Activated T-cell treated with anti-CD3 and anti-CD28 coated beads, Interleukin-2, amount 50 U/mL, for 4 hours (primary cell): Measurements from ENCODE around the gene SH3TC1. TPM values are rescaled to one million over a fixed set of nuclear protein-coding genes. Genes with fewer than 3 reads are reported as not detected.
A peak's percentile ranks its signal among the peaks of the same experiment; 100 is the strongest.

Experiments used
- ATAC-seq, 2 donors: fragments of 200-7000 bp; cut with Tn5 transposase; one replicate each; pipeline ENCODE4 v1.10.0; 2021
- DNase-seq: peaks from one replicate; pipeline ENCODE4 v3.0.0-alpha.2; 2020
- H3K27me3 Mint-ChIP-seq: one replicate; pipeline ENCODE4 v1.8.0; 2021; ENCODE audit warnings: low read depth, mixed read lengths
- H3K36me3 Mint-ChIP-seq: one replicate; pipeline ENCODE4 v1.8.0; 2022; ENCODE audit warnings: mixed read lengths; ENCODE audit not compliant: insufficient read depth
- H3K4me1 Mint-ChIP-seq: one replicate; pipeline ENCODE4 v1.8.0; 2021; ENCODE audit warnings: low read depth, mixed read lengths
- H3K4me3 Mint-ChIP-seq: one replicate; pipeline ENCODE4 v1.8.0; 2021; ENCODE audit warnings: mild to moderate bottlenecking, moderate library complexity, mixed read lengths
- H3K9me3 Mint-ChIP-seq: one replicate; pipeline ENCODE4 v1.8.0; 2021; ENCODE audit warnings: mixed read lengths
- total RNA-seq, 3 donors: library from RNA; stranded (reverse); gene quantifications; one replicate each; pipeline ENCODE4 v1.2.1, GENCODE V29; 2021

SH3TC1 gene
- total RNA-seq, 3 donors from 2014 or later = 3.0 to 8.8 (median 4.0) TPM

- no peak for ATAC-seq
- H3K36me3 Mint-ChIP-seq = no peaks in the 10 kb centered on the region
- no peak for DNase-seq
- no peaks in the 10 kb centered on the region for H3K9me3 Mint-ChIP-seq
- no peaks in the 10 kb centered on the region for H3K4me1 Mint-ChIP-seq
- H3K4me3 Mint-ChIP-seq = no peak overlapping the region
- peaks cover 3% of the 10 kb centered on the region for H3K27me3 Mint-ChIP-seq
Observed at GRCh38 chr4:8279321-8280157, 80.4 kb downstream of the SH3TC1 start.

GRCh38 chr4:8280158-8280875, 81.2 kb downstream of the SH3TC1 start:
- no peaks in the 10 kb centered on the region for H3K9me3 Mint-ChIP-seq
- H3K4me1 Mint-ChIP-seq = no peaks in the 10 kb centered on the region
- H3K4me3 Mint-ChIP-seq = no peak overlapping the region
- peaks cover 1% of the 10 kb centered on the region for H3K27me3 Mint-ChIP-seq
- H3K36me3 Mint-ChIP-seq = no peaks in the 10 kb centered on the region
- ATAC-seq (no peak), DNase-seq (no peak)

GRCh38 chr4:8280876-8281440, 81.9 kb downstream of the SH3TC1 start:
- no peaks in the 10 kb centered on the region for H3K36me3 Mint-ChIP-seq
- no peak overlapping the region for H3K4me3 Mint-ChIP-seq
- no peaks in the 10 kb centered on the region for H3K9me3 Mint-ChIP-seq
- peaks cover 1% of the 10 kb centered on the region for H3K27me3 Mint-ChIP-seq
- no peak for ATAC-seq
- no peaks in the 10 kb centered on the region for H3K4me1 Mint-ChIP-seq
- DNase-seq = no peak

GRCh38 chr4:8281519-8282133, 82.5 kb downstream of the SH3TC1 start:
- Mint-ChIP-seq H3K27me3 (peaks cover 1% of the 10 kb centered on the region), H3K4me1 (no peaks in the 10 kb centered on the region), H3K36me3 (no peaks in the 10 kb centered on the region), H3K9me3 (no peaks in the 10 kb centered on the region), H3K4me3 (no peak overlapping the region)
- ATAC-seq (no peak), DNase-seq (no peak)

GRCh38 chr4:8282134-8282641, 83.1 kb downstream of the SH3TC1 start:
- Mint-ChIP-seq H3K4me3 (no peak overlapping the region), H3K9me3 (no peaks in the 10 kb centered on the region), H3K4me1 (no peaks in the 10 kb centered on the region), H3K36me3 (no peaks in the 10 kb centered on the region), H3K27me3 (peaks cover 1% of the 10 kb centered on the region)
- no peak for ATAC-seq
- DNase-seq = no peak

DNA sequence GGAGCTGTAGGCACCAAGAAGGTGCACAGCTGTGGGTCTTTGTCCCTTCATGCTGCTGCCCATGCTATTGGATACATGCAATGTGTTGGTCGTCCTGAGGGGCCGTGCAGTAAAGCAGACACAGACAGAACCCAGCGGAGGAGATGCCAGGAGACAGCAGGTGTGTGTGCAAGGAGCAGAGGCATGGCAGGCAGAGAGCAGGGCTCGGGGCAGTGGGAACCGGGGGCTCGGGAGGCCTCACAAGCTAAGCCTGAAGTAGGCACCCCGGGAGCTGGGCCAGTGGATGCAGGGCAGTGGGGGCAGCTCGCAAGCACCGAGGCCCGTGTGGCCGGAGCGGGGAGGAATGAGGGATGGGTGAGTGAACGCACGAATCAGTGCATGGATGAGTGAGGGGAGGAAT, 83.7 kb downstream of the SH3TC1 start:
- DNase-seq = no peak
- no peaks in the 10 kb centered on the region for H3K36me3 Mint-ChIP-seq
- ATAC-seq = no peak
- no peak overlapping the region for H3K4me3 Mint-ChIP-seq
- peaks cover 1% of the 10 kb centered on the region for H3K27me3 Mint-ChIP-seq
- H3K9me3 Mint-ChIP-seq = no peaks in the 10 kb centered on the region
- H3K4me1 Mint-ChIP-seq = no peaks in the 10 kb centered on the region

GRCh38 chr4:8283161-8283560, 84.1 kb downstream of the SH3TC1 start:
- Mint-ChIP-seq H3K9me3 (no peaks in the 10 kb centered on the region), H3K4me3 (no peak overlapping the region), H3K36me3 (no peaks in the 10 kb centered on the region), H3K27me3 (peaks cover 1% of the 10 kb centered on the region), H3K4me1 (no peaks in the 10 kb centered on the region)
- ATAC-seq (no peak), DNase-seq (no peak)

- H3K9me3 Mint-ChIP-seq = no peaks in the 10 kb centered on the region
- peaks cover 1% of the 10 kb centered on the region for H3K27me3 Mint-ChIP-seq
- ATAC-seq (no peak), DNase-seq (no peak)
- H3K36me3 Mint-ChIP-seq = no peaks in the 10 kb centered on the region
- no peaks in the 10 kb centered on the region for H3K4me1 Mint-ChIP-seq
- no peak overlapping the region for H3K4me3 Mint-ChIP-seq
Observed at GRCh38 chr4:8283631-8284121, 84.6 kb downstream of the SH3TC1 start.

- H3K27me3 Mint-ChIP-seq = peaks cover 1% of the 10 kb centered on the region
- no peaks in the 10 kb centered on the region for H3K4me1 Mint-ChIP-seq
- H3K9me3 Mint-ChIP-seq = no peaks in the 10 kb centered on the region
- H3K36me3 Mint-ChIP-seq = no peaks in the 10 kb centered on the region
- DNase-seq (no peak), ATAC-seq (no peak)
- no peak overlapping the region for H3K4me3 Mint-ChIP-seq
Observed at GRCh38 chr4:8284391-8284790, 85.3 kb downstream of the SH3TC1 start.

DNA sequence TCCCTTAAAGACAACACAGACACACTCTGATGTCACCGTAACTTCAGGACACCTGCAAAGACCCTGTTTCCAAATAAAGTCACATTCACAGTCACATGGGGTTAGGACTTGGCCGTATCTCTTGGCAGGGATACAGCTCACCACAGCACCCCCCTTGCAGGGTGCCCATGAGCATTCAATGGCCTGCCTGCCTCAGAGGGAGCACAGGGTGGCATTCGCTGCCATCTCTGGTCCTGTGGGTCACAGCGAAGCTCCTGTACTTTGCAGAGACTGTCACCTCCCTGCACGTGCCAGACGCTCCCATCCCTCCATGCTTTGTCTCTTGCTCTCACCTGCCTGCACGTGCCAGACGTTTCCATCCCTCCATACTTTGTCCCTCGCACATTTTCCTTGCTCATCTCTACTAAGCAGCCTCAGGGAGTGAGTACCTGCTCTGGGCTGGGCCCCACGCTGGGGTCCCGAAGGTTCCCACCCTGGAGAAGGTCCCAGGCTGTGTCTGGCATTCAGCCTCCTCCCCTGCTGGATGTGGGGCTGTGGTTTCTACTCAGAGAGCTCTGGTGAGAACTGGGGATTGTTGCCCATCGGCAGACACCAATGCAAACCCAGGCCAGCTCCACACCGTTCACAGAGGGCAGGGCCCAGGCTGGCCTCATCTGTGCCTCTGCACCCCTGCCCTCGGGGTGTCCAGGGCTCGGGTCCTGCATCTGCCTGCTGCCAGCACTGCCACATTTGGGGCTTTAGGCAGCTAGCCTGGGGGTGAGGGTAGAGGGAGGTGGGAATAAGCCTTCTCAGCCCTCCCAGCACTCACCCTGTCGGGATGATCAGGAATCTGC, 86.3 kb downstream of the SH3TC1 start:
- no peaks in the 10 kb centered on the region for H3K4me1 Mint-ChIP-seq
- no peaks in the 10 kb centered on the region for H3K36me3 Mint-ChIP-seq
- ATAC-seq (no peak), DNase-seq (no peak)
- no peak overlapping the region for H3K4me3 Mint-ChIP-seq
- peaks cover 1% of the 10 kb centered on the region for H3K27me3 Mint-ChIP-seq
- no peaks in the 10 kb centered on the region for H3K9me3 Mint-ChIP-seq

DNA sequence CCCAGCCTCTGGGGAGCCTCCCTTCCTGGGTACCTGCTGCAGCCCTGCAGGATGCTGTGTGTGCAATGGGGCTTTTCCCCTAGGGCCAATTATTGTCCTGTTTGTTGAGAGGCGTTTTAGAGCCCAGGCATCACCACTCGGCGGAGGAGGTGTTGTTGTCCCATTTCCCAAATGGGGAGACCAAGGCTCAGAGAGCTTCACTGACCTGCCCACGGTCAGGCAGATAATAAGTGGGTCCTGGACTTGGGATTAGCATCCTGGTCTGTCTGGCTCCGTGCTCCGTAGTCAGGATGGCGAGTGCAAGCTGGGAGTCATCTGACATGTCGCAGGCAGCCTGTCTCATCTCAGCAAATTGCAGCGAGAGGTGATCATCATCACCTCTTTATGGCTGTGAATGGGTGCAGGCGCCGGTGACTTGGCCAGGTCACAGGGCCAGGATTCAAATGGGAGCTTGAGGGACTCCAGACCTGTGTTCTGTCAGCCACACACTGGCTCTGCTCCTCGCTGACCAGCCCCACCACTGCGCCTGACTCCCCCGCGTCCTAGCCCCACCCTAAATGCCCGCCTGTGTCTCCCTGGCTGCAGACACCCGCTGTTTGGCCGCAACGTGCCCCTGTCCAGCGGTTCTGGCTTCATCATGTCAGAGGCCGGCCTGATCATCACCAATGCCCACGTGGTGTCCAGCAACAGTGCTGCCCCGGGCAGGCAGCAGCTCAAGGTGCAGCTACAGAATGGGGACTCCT, 87.1 kb downstream of the SH3TC1 start:
- DNase-seq = no peak
- Mint-ChIP-seq H3K9me3 (no peaks in the 10 kb centered on the region), H3K4me3 (no peak overlapping the region), H3K4me1 (no peaks in the 10 kb centered on the region), H3K36me3 (no peaks in the 10 kb centered on the region), H3K27me3 (no peaks in the 10 kb centered on the region)
- ATAC-seq = no peak

DNA sequence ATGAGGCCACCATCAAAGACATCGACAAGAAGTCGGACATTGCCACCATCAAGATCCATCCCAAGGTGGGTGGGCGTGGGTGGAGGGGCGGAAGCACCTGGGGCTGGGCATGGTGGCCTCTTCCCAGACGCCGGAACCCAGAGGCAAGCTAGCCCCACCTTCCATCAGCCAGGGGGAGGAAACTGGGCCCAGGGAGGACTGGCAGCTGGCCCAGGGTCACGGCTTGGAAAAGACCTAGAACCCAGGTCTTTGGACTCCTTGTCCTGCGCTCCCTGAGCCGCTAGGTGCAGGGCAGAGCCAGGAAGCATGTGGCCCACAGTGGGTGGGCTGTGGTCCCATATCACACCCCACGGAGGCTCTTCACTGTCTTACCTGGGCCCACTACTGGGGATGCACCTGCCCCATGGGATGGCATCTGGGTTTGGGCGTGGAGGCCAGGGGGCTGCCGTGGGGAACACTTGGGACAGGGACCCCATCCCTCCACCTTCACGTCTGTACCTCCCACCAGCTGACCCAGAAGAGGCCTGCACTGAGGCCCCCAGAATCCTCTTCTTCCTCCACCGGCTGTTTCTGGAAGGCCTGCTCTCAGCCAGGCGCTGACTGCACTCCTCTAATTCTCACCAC, 87.7 kb downstream of the SH3TC1 start:
- ATAC-seq (peak in 1 of 2 donors; percentile 27), DNase-seq (no peak)
- Mint-ChIP-seq H3K27me3 (no peaks in the 10 kb centered on the region), H3K9me3 (no peaks in the 10 kb centered on the region), H3K36me3 (no peaks in the 10 kb centered on the region), H3K4me1 (no peaks in the 10 kb centered on the region), H3K4me3 (no peak overlapping the region)
